RKO (cell line): ENCODE measurements around the gene PRRG2.

Experiments
- DNase-seq: peaks from one replicate; pipeline ENCODE4 v3.0.0-alpha.2; 2016; ENCODE audit warnings: low spot score

The PRRG2 gene

GRCh38 chr19:49640113-49640898, 59.2 kb downstream of the PRRG2 start, which contains the start of gene RRAS:
Gene RRAS, minus strand, starts transcription at chr19:49640143. Its CDS starts 45 bp downstream, at chr19:49640098.
- DNase-seq, result peak; percentile 99
